Neural crest cell (in vitro differentiated cells): ENCODE measurements around the gene UEVLD. TPM values are rescaled to one million over a fixed set of nuclear protein-coding genes. Genes with fewer than 3 reads are reported as not detected.

Experiments
- DNase-seq: peaks from one replicate; pipeline ENCODE4 v3.0.0; 2021; ENCODE audit warnings: low read depth, mixed read lengths, low spot score
- H3K27ac Mint-ChIP-seq: one replicate; pipeline ENCODE4 v1.8.0; 2021; ENCODE audit warnings: mild to moderate bottlenecking, mixed read lengths; ENCODE audit not compliant: unreplicated experiment
- H3K27me3 Mint-ChIP-seq: 2 replicates; pipeline ENCODE4 v1.8.0; 2021; ENCODE audit warnings: low read depth, mild to moderate bottlenecking, mixed read lengths
- H3K36me3 Mint-ChIP-seq: 2 replicates; pipeline ENCODE4 v1.8.0; 2021; ENCODE audit warnings: low read depth, mild to moderate bottlenecking, mixed read lengths
- H3K4me1 Mint-ChIP-seq: 2 replicates; pipeline ENCODE4 v1.8.0; 2021; ENCODE audit warnings: mixed read lengths
- H3K4me3 Mint-ChIP-seq: one replicate; pipeline ENCODE4 v1.8.0; 2021; ENCODE audit warnings: mild to moderate bottlenecking, mixed read lengths
- H3K9me3 Mint-ChIP-seq: 2 replicates; pipeline ENCODE4 v1.8.0; 2021; ENCODE audit warnings: mixed read lengths
- total RNA-seq: library from RNA; stranded (reverse); gene quantifications from 2 replicates; pipeline ENCODE4 v1.2.1, GENCODE V29; 2021
- TF ChIP-seq, protein P1 (sequence below): fragments of 200-600 bp; sonication (generic); conservative IDR thresholded peaks from 2 replicates; pipeline ENCODE4 v1.5.0; 2021; ENCODE audit warnings: antibody characterized with exemption, mild to moderate bottlenecking

Gene UEVLD
- total RNA-seq, 1 donor from 2014 or later = 10.2 TPM

DNA sequence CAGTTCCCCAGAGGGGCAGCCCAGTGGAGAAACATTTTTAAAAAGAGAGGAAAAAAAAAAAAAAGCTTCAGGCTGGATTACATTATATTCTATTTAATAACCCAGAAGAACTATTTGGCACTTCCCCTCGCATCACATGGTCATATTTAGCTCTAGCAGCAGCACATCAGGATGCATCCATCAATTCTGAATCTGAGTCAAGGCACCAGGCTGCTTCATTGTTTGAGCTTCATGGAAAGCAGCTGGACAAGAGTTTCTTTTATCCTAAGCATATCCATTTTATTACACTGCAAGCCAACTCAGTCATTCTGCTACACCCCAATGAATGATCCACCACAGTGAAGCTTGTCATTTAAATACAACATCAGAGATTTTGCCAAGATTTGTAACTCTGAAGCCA lies 35.6 kb upstream of the UEVLD start:
- no peaks in the 10 kb centered on the region for H3K27me3 Mint-ChIP-seq
- no peak overlapping the region for H3K4me3 Mint-ChIP-seq
- peaks cover 2% of the 10 kb centered on the region for H3K9me3 Mint-ChIP-seq
- DNase-seq = no peak
- no peaks in the 10 kb centered on the region for H3K4me1 Mint-ChIP-seq
- H3K36me3 Mint-ChIP-seq = peaks cover 2% of the 10 kb centered on the region
- H3K27ac Mint-ChIP-seq = no peak overlapping the region
- TF ChIP-seq, protein P1, sequence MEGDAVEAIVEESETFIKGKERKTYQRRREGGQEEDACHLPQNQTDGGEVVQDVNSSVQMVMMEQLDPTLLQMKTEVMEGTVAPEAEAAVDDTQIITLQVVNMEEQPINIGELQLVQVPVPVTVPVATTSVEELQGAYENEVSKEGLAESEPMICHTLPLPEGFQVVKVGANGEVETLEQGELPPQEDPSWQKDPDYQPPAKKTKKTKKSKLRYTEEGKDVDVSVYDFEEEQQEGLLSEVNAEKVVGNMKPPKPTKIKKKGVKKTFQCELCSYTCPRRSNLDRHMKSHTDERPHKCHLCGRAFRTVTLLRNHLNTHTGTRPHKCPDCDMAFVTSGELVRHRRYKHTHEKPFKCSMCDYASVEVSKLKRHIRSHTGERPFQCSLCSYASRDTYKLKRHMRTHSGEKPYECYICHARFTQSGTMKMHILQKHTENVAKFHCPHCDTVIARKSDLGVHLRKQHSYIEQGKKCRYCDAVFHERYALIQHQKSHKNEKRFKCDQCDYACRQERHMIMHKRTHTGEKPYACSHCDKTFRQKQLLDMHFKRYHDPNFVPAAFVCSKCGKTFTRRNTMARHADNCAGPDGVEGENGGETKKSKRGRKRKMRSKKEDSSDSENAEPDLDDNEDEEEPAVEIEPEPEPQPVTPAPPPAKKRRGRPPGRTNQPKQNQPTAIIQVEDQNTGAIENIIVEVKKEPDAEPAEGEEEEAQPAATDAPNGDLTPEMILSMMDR = no peak

DNA sequence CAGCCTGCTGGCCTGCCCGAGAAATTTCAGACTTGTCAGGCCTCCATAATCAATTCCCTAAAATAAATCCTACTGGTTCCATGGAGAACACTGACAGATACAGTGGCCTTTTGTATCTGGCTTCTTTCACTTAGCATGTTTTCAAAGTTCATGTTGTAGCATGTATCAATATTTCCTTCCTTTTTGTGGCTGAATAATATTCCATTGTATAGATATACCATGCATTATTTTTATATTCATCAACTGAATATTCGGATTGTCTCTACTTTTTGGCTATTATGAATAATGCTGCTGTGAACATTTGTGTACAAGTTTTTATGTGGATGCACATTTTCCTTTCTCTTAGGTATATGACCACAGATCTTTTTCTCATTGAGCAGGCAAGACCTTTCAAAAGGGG lies 35.2 kb upstream of the UEVLD start:
- no peak overlapping the region for H3K4me3 Mint-ChIP-seq
- H3K4me1 Mint-ChIP-seq = no peaks in the 10 kb centered on the region
- H3K27ac Mint-ChIP-seq = no peak overlapping the region
- no peak for DNase-seq
- TF ChIP-seq, protein P1 = no peak
- peaks cover 2% of the 10 kb centered on the region for H3K9me3 Mint-ChIP-seq
- H3K27me3 Mint-ChIP-seq = no peaks in the 10 kb centered on the region
- H3K36me3 Mint-ChIP-seq = peaks cover 2% of the 10 kb centered on the region

DNA sequence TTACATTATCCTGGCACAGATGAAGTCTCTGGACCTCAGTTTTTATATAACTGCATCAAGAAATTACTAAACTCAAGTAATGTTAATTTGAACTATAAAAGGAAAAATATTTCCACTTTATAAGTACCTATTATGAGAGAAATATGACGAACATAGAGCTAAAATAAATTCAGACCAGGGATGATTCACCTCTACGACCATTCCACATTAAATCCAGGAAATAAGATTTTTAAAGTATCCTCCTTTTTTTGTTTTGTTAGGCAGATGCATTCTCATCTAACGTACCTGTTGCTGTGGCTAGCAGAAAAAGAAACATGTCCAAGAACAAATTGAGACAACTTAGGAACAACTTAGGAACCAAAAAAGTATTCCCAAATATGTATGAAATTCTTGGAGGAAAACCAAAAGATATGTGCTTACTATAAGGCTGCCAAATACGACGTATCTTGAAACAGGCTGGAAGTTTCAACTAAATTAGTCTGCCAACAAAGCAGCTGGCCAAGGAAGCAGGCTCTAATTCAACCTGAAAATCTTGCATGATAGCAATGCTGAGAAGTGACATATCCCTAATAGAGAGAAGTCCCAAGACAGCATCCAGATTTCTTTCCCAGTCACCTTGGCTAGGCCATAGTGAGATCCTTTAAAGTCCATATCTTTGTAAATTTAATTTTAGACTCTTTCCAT lies 29.9 kb upstream of the UEVLD start:
- H3K36me3 Mint-ChIP-seq = peaks cover 5% of the 10 kb centered on the region
- no peak overlapping the region for H3K27ac Mint-ChIP-seq
- no peaks in the 10 kb centered on the region for H3K27me3 Mint-ChIP-seq
- no peaks in the 10 kb centered on the region for H3K9me3 Mint-ChIP-seq
- no peak for DNase-seq
- no peaks in the 10 kb centered on the region for H3K4me1 Mint-ChIP-seq
- TF ChIP-seq, protein P1 = no peak
- no peak overlapping the region for H3K4me3 Mint-ChIP-seq

DNA sequence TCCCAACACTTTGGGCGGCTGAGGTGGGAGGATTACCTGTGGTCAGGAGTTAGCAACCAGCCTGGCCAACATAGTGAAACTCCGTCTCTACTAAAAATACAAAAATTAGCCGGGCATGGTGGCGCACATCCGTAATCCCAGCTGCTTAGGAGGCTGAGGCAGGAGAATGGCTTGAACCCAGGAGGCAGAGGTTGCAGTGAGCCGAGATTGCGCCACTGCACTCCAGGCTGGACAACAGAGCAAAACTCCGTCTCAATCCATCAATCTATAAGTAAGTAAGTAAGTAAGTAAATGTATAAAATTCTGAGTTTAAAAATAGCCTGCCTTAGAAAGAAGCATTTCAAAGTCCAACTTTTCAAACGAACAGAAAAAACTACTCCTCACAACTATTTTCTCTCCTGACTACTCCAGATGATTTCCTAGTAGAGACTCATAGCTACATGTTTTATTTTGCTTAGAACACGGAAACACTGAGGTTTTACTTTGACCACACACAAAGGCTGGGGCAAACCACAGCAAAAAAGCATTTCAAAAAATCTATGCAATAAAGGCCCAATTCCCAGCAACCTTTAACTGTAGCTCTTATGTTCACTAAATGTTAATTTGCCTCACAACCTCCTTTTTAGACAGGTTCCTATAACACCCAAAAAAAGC lies 29.3 kb upstream of the UEVLD start:
- H3K27me3 Mint-ChIP-seq = no peaks in the 10 kb centered on the region
- H3K36me3 Mint-ChIP-seq = peaks cover 10% of the 10 kb centered on the region
- H3K4me1 Mint-ChIP-seq = no peaks in the 10 kb centered on the region
- TF ChIP-seq, protein P1 = no peak
- H3K9me3 Mint-ChIP-seq = no peaks in the 10 kb centered on the region
- no peak overlapping the region for H3K27ac Mint-ChIP-seq
- DNase-seq = no peak
- no peak overlapping the region for H3K4me3 Mint-ChIP-seq

DNA sequence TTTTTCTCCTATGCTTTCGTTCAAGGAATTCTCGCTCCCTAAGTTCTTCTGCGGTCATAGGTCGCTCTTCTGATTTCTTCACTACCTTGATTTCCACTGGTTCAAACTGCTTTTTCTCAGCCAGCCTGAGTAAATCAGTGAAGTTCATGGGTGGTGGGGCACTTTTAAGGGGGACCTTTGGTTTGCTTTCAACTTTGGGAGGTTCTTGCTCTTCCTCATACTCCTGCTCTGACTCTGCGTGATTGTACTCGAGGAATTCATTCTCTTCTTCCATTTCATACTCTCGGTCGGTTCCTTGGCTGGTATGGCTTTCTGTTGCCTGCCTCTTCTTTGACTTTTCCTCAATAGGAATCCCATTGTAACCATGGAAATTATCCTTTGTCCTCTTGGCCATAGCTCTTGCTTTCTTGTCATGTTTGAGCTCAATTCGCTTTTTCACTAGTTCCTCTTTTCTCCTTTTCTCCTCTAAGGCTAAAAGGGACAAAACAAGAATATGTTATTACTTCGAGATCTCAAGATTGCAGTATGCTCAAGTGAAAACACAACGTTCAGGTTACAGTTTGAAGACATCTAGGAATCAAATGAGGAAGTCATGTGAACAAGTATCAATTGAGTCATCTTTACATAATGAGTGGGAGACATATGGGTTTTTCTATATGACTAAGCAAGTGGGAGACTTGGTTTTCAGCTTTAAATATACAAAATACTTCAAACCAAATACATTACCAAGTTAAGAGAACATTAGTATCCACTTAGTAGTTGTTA lies 27.3 kb upstream of the UEVLD start:
- Mint-ChIP-seq H3K9me3 (no peaks in the 10 kb centered on the region), H3K27me3 (no peaks in the 10 kb centered on the region), H3K27ac (no peak overlapping the region), H3K4me3 (no peak overlapping the region), H3K4me1 (no peaks in the 10 kb centered on the region), H3K36me3 (peaks cover 10% of the 10 kb centered on the region)
- DNase-seq = no peak
- TF ChIP-seq, protein P1 = no peak
